Sciatic nerve (tissue), 2 donors: ENCODE data around the gene SUV39H2. TPM values are rescaled to one million over a fixed set of nuclear protein-coding genes. Genes with fewer than 3 reads are reported as not detected.
"Not testable (repeated sequence)": the region's sequence is repeated elsewhere in the genome, so short reads cannot be mapped to it uniquely, and the experiment has no call there.

Experiments
- ATAC-seq: fragments of 200-7000 bp; cut with Tn5 transposase; one replicate; pipeline ENCODE4 v1.9.1; 2020; ENCODE audit warnings: mild to moderate bottlenecking, moderate library complexity
- DNase-seq: peaks from one replicate; pipeline ENCODE4 v3.0.0-alpha.2; 2020; ENCODE audit warnings: low spot score
- intact Hi-C: fragments of 100-400 bp; cut with DNase I; formaldehyde crosslinking; loops from one replicate; pipeline ENCODE4 v1.14.2; 2022
- total RNA-seq: library from RNA; stranded (reverse); fragmentation: NEBNext Ultra II Directional; extraction: Animal tissue kit (Norgen Biotek cat#: 25700); gene quantifications from one replicate; pipeline ENCODE4 v1.2.1, GENCODE V29; 2021
- donor health status: DM: no; HTN: no; CAD: no.
- donor health status: DM: no; HTN: no; CAD: no.

Gene SUV39H2
- total RNA-seq, result 4.8 TPM

- ATAC-seq (peak; percentile 98), DNase-seq (peak; percentile 97)
- intact Hi-C loops, result no loop called here
Observed at GRCh38 chr10:14878266-14879123, at the start of gene SUV39H2. TSS of gene SUV39H2 (plus strand) at chr10:14878866. CDS start at chr10:14878889, 23 bp downstream.

GRCh38 chr10:14833106-14833505 lies 45.6 kb upstream of the SUV39H2 start:
- intact Hi-C loops, result no loop called here
- DNase-seq, result no peak
- no peak for ATAC-seq

- intact Hi-C loops, result no loop called here
- DNase-seq (no peak), ATAC-seq (no peak)
Observed at GRCh38 chr10:14836208-14836607, 42.5 kb upstream of the SUV39H2 start.

GRCh38 chr10:14837003-14837756 lies 41.5 kb upstream of the SUV39H2 start:
- ATAC-seq (no peak), DNase-seq (no peak)
- intact Hi-C loops, result no loop called here

- intact Hi-C loops, result no loop called here
- ATAC-seq, result peak; percentile 100
Observed at GRCh38 chr10:14837757-14838581, 40.7 kb upstream of the SUV39H2 start, which contains the start of the genes CDNF, HSPA14 and MSANTD7. TSS of gene CDNF (minus strand) at chr10:14838037. CDS start at chr10:14837946, 91 bp downstream. TSS of gene HSPA14 (plus strand) at chr10:14838306. CDS start at chr10:14838403, 97 bp downstream. TSS of gene MSANTD7 (plus strand) at chr10:14838306. CDS start at chr10:14842285, 3,979 bp downstream.

GRCh38 chr10:14838582-14839304 lies 39.9 kb upstream of the SUV39H2 start:
- intact Hi-C loops, result no loop called here

More at GRCh38 chr10:14837757-14838581, 40.7 kb upstream of the SUV39H2 start, which contains the start of the genes CDNF, HSPA14 and MSANTD7:
- peak; percentile 100 for DNase-seq

GRCh38 chr10:14839305-14839695 lies 39.4 kb upstream of the SUV39H2 start:
- no peak for DNase-seq
- intact Hi-C loops, result no loop called here
- no peak for ATAC-seq

More at GRCh38 chr10:14838582-14839304, 39.9 kb upstream of the SUV39H2 start:
- DNase-seq (peak; percentile 71), ATAC-seq (no peak)

- intact Hi-C loops, result loop anchor here (10.0 kb wide), 1 partner anchor 115 kb away; the partner anchor contains the start of genes DCLRE1C and MEIG1
- no peak for DNase-seq
- no peak for ATAC-seq
Observed at GRCh38 chr10:14840178-14840577, 38.5 kb upstream of the SUV39H2 start.

GRCh38 chr10:14843327-14843988 lies 35.2 kb upstream of the SUV39H2 start:
- DNase-seq (no peak), ATAC-seq (no peak)
- intact Hi-C loops, result loop anchor here (10.0 kb wide), 1 partner anchor 111 kb away; the partner anchor contains the start of genes DCLRE1C and MEIG1

GRCh38 chr10:14844948-14845347 lies 33.7 kb upstream of the SUV39H2 start:
- ATAC-seq, result no peak
- intact Hi-C loops, result loop anchor here (10.0 kb wide), 1 partner anchor 110 kb away; the partner anchor contains the start of genes DCLRE1C and MEIG1
- DNase-seq, result no peak

- DNase-seq (no peak), ATAC-seq (no peak)
- intact Hi-C loops, result no loop called here
Observed at GRCh38 chr10:14852236-14852635, 26.4 kb upstream of the SUV39H2 start.

GRCh38 chr10:14855453-14855852 lies 23.2 kb upstream of the SUV39H2 start:
- ATAC-seq (no peak), DNase-seq (no peak)
- intact Hi-C loops, result no loop called here

- DNase-seq (no peak), ATAC-seq (no peak)
- intact Hi-C loops, result no loop called here
Observed at GRCh38 chr10:14858338-14858960, 20.2 kb upstream of the SUV39H2 start.

- ATAC-seq (no peak), DNase-seq (no peak)
- intact Hi-C loops, result no loop called here
Observed at GRCh38 chr10:14859043-14859442, 19.6 kb upstream of the SUV39H2 start.

GRCh38 chr10:14859775-14860174 lies 18.9 kb upstream of the SUV39H2 start:
- no peak for DNase-seq
- no peak for ATAC-seq
- intact Hi-C loops, result no loop called here

GRCh38 chr10:14860791-14861190 lies 17.9 kb upstream of the SUV39H2 start:
- ATAC-seq (no peak), DNase-seq (no peak)
- intact Hi-C loops, result no loop called here

GRCh38 chr10:14864466-14864865 lies 14.2 kb upstream of the SUV39H2 start:
- DNase-seq, intact Hi-C loops, ATAC-seq: not testable (repeated sequence)
